Lower lobe of right lung (tissue), 2 donors: Measurements from ENCODE around the gene PIGW. TPM values are rescaled to one million over a fixed set of nuclear protein-coding genes. Genes with fewer than 3 reads are reported as not detected.

Experiments
- ATAC-seq, 2 donors: fragments of 200-7000 bp; cut with Tn5 transposase; one replicate each; pipeline ENCODE4 v1.9.1; 2020 to 2022; ENCODE audit warnings: mild to moderate bottlenecking in 2 of 2, moderate library complexity in 2 of 2
- DNase-seq: peaks from one replicate; pipeline ENCODE4 v3.0.0-alpha.2; 2020
- H3K27ac ChIP-seq: fragments of 200-600 bp; one replicate; pipeline ENCODE4 v1.8.0; 2022
- H3K27me3 ChIP-seq: fragments of 200-600 bp; one replicate; pipeline ENCODE4 v1.8.0; 2022; ENCODE audit warnings: low read depth
- H3K36me3 ChIP-seq: fragments of 200-600 bp; one replicate; pipeline ENCODE4 v1.8.0; 2022; ENCODE audit warnings: mild to moderate bottlenecking
- H3K4me1 ChIP-seq: fragments of 200-600 bp; one replicate; pipeline ENCODE4 v1.8.0; 2022
- H3K4me3 ChIP-seq: fragments of 200-600 bp; one replicate; pipeline ENCODE4 v1.8.0; 2022; ENCODE audit warnings: mild to moderate bottlenecking
- H3K9me3 ChIP-seq: fragments of 200-600 bp; one replicate; pipeline ENCODE4 v1.8.0; 2022
- intact Hi-C: fragments of 100-400 bp; cut with DNase I; formaldehyde crosslinking; loops from one replicate; pipeline ENCODE4 v1.11.0; 2022
- total RNA-seq: library from RNA; stranded (reverse); fragmentation: NEBNext Ultra II Directional; extraction: Animal tissue kit (Norgen Biotek cat#: 25700); gene quantifications from one replicate; pipeline ENCODE4 v1.2.1, GENCODE V29; 2021
- TF ChIP-seq, protein P1 (sequence below): fragments of 200-600 bp; IDR thresholded peaks from one replicate; pipeline ENCODE4 v1.8.0; 2022; ENCODE audit warnings: antibody characterized with exemption, mild to moderate bottlenecking
- donor health status: DM: no; HTN: yes; CAD: no; lungs with severe emphysema.

Gene PIGW
- total RNA-seq, 1 donor from 2014 or later: 6.4 TPM

DNA sequence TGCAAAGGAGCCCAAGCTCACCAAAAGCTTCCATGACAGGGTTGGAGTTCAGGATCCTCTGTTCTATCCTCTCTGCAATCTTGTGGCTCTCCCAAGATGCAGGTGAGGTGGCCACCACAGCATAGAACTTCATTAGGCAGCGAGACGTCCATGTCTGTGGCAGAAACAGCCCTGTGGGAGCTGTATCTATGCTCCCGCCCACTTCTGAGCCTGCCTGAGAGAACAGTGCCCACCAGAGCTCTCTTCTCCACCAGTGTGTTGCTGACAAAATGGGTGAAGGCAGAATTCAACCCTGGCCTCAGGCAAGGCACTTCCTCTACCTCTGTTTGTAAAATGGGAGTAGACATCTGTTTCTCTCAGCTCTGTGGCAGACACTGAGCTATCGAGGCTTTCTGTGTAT is 18.9 kb upstream of the PIGW start:
- Histone ChIP-seq H3K27ac (no peak overlapping the region), H3K27me3 (no peaks in the 10 kb centered on the region), H3K4me3 (no peak overlapping the region), H3K36me3 (peaks cover 56% of the 10 kb centered on the region), H3K9me3 (no peaks in the 10 kb centered on the region), H3K4me1 (no peaks in the 10 kb centered on the region)
- ATAC-seq: no peak
- intact Hi-C loops: no loop called here
- TF ChIP-seq, protein P1, sequence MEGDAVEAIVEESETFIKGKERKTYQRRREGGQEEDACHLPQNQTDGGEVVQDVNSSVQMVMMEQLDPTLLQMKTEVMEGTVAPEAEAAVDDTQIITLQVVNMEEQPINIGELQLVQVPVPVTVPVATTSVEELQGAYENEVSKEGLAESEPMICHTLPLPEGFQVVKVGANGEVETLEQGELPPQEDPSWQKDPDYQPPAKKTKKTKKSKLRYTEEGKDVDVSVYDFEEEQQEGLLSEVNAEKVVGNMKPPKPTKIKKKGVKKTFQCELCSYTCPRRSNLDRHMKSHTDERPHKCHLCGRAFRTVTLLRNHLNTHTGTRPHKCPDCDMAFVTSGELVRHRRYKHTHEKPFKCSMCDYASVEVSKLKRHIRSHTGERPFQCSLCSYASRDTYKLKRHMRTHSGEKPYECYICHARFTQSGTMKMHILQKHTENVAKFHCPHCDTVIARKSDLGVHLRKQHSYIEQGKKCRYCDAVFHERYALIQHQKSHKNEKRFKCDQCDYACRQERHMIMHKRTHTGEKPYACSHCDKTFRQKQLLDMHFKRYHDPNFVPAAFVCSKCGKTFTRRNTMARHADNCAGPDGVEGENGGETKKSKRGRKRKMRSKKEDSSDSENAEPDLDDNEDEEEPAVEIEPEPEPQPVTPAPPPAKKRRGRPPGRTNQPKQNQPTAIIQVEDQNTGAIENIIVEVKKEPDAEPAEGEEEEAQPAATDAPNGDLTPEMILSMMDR: no peak
- no peak for DNase-seq

DNA sequence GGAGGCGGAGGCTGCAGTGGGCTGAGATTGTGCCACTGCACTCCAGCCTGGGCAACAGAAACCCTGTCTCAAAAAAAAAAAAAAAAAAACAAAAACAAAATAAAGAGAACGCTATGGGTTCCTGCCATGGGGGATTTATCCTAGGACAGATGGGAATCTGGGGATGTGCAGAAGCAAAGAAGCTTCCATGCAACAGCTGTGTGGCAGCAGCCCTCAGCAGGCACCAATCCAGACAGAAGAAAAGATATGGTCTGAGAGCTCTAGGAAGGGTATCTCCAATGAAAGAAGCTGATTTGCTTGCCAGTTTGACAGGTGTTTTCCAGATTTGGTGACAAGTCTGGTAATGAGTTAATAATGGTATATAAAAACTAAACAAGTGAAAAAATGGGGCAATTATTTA is 11.7 kb upstream of the PIGW start:
- H3K4me1 ChIP-seq: no peaks in the 10 kb centered on the region
- H3K27me3 ChIP-seq: no peaks in the 10 kb centered on the region
- ATAC-seq: no peak
- H3K36me3 ChIP-seq: peaks cover 78% of the 10 kb centered on the region
- intact Hi-C loops: no loop called here
- H3K27ac ChIP-seq: no peak overlapping the region
- DNase-seq: no peak
- no peaks in the 10 kb centered on the region for H3K9me3 ChIP-seq
- no peak overlapping the region for H3K4me3 ChIP-seq
- TF ChIP-seq, protein P1: no peak

DNA sequence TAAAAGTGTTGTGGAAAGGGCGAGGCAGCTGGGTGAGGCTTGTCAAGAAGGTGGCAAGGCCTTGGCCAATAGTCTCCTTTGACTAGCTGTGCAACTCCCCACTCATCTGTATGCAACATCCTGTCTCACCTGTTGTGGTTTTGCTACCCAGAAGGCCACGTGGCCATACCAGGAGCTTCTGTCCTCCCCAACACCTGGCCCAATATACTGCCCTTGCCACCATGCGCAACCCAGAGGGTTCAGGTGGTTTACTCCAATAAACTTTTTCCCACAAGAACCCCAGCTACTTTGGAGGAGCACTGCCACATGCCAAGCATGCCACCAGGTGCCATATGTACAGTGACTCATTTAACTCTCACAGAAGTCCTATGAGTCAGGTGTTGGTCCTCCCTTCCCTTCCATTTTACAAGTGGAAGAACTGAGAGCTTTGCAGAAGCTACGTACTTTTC is 10.3 kb upstream of the PIGW start:
- Histone ChIP-seq H3K36me3 (peaks cover 89% of the 10 kb centered on the region), H3K9me3 (no peaks in the 10 kb centered on the region), H3K27me3 (no peaks in the 10 kb centered on the region), H3K27ac (no peak overlapping the region), H3K4me1 (no peaks in the 10 kb centered on the region), H3K4me3 (no peak overlapping the region)
- ATAC-seq (no peak), DNase-seq (no peak)
- intact Hi-C loops: no loop called here
- TF ChIP-seq, protein P1: no peak

DNA sequence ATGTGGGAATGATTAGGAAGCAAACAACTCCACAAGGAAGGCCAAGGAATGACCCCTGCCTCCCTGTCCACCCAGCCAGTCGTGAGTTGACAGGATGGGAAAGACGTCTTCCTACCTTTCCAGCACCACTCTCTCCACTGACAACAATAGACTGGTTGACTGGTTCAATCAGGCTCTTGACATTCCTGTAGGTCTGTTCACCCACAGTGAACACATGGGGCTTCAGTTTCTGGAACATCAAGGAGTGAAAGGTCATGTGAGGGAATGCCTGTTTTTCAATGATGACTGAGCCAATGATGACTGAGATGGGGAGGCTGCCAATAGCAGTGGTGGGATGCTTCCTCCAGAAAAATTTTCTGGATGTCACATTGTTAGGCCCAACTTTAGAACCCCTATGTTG is 9.7 kb upstream of the PIGW start:
- Histone ChIP-seq H3K4me3 (no peak overlapping the region), H3K4me1 (no peaks in the 10 kb centered on the region), H3K9me3 (no peaks in the 10 kb centered on the region), H3K27me3 (no peaks in the 10 kb centered on the region), H3K36me3 (peaks cover 90% of the 10 kb centered on the region), H3K27ac (no peak overlapping the region)
- ATAC-seq (no peak), DNase-seq (no peak)
- TF ChIP-seq, protein P1: no peak
- intact Hi-C loops: no loop called here

DNA sequence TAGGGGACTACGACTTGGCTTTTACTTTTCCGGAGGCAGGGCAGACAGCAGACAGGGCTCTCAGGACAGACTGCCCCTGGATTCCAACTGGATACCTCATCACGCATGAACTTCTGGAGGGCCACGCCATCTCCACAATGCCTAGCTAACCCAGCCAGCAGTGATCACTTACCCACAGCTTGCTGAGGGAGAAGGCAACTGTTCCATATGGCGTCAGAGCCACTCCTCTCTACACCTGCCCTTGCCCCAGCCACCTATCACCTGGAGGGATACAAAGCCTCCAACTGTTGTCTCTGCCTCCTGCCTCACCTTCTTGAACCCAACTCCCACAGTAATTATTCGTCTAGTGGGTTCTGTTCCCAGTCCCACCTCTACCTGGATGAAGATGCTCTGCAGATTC is 8.9 kb upstream of the PIGW start:
- no peak overlapping the region for H3K27ac ChIP-seq
- ATAC-seq: no peak
- H3K27me3 ChIP-seq: no peaks in the 10 kb centered on the region
- H3K4me3 ChIP-seq: no peak overlapping the region
- H3K36me3 ChIP-seq: peaks cover 85% of the 10 kb centered on the region
- no peaks in the 10 kb centered on the region for H3K4me1 ChIP-seq
- TF ChIP-seq, protein P1: no peak
- intact Hi-C loops: no loop called here
- H3K9me3 ChIP-seq: no peaks in the 10 kb centered on the region
- no peak for DNase-seq
